ENCODE data around the gene ARHGEF26.

GRCh38 chr3:154131830-154132229 is 10.6 kb downstream of the ARHGEF26 start:
- TF ChIP-seq CTCF (IDR thresholded peaks at IDR 0.05) (no peak), MAX (CRISPR knock-in tag; IDR thresholded peaks at IDR 0.05) (no peak), FOXK1 (CRISPR knock-in tag; IDR thresholded peaks at IDR 0.05) (no peak), ATF2 (CRISPR knock-in tag; IDR thresholded peaks at IDR 0.05; ENCODE audit: borderline replicate concordance, low read depth) (no peak), TCF7 (CRISPR knock-in tag; IDR thresholded peaks at IDR 0.05; ENCODE audit: low read depth) (no peak), E2F5 (CRISPR knock-in tag; IDR thresholded peaks at IDR 0.05) (no peak), PRRX2 (CRISPR knock-in tag; IDR thresholded peaks at IDR 0.05) (no peak), CREM (CRISPR knock-in tag; IDR thresholded peaks at IDR 0.05) (no peak)

Data from WTC11 (cell line).